HepG2 (cell line): ENCODE results near the gene ZNF431. TPM values are rescaled to one million over a fixed set of nuclear protein-coding genes. Genes with fewer than 3 reads are reported as not detected.
A peak's percentile ranks its signal among the peaks of the same experiment; 100 is the strongest.

ENCODE experiments used
- CBFB ChIP-seq: sonication (generic); formaldehyde crosslinking; IDR thresholded peaks from 2 replicates; pipeline ENCODE4 v1.4.0; 2020; ENCODE audit warnings: missing genetic modification reagents
- CREB1 ChIP-seq, 2 experiments: fragments of 450-650 bp in 1 of 2; IDR thresholded peaks; 2 replicates each; pipeline ENCODE4 v1.6.1; 2016 to 2017; ENCODE audit warnings: control low read depth in 1 of 2, mild to moderate bottlenecking in 1 of 2, missing compliant biosample characterization in 1 of 2, missing genetic modification characterization in 1 of 2
- HOXA3 ChIP-seq: sonication (generic); formaldehyde crosslinking; IDR thresholded peaks from 2 replicates; pipeline ENCODE4 v1.5.0; 2020; ENCODE audit warnings: missing genetic modification reagents
- JUND ChIP-seq: sonication (generic); formaldehyde crosslinking; IDR thresholded peaks from 2 replicates; pipeline ENCODE4 v1.8.0; 2022; ENCODE audit warnings: mild to moderate bottlenecking, missing genetic modification reagents
- KAT2B ChIP-seq: fragments of 150-350 bp; IDR thresholded peaks from 2 replicates; pipeline ENCODE4 v1.6.1; 2014; ENCODE audit warnings: low read depth, low read length, borderline replicate concordance
- MYC ChIP-seq: sonication (generic); formaldehyde crosslinking; IDR thresholded peaks from 2 replicates; pipeline ENCODE4 v1.9.0; 2021; ENCODE audit warnings: missing genetic modification reagents, borderline replicate concordance
- RERE ChIP-seq: IDR thresholded peaks from 2 replicates; pipeline ENCODE4 v1.6.1; 2016; ENCODE audit warnings: low read depth, missing genetic modification reagents, missing compliant biosample characterization
- RFX5 ChIP-seq: IDR thresholded peaks from 2 replicates; pipeline ENCODE4 v1.6.1; 2011; ENCODE audit warnings: low read depth, low read length, improper control_type of control experiment
- TARDBP ChIP-seq: sonication (generic); formaldehyde crosslinking; IDR thresholded peaks from 2 replicates; pipeline ENCODE4 v1.8.0; 2022; ENCODE audit warnings: mild to moderate bottlenecking, missing genetic modification reagents
- TCF7 ChIP-seq: sonication (generic); IDR thresholded peaks from 2 replicates; pipeline ENCODE4 v1.6.1; 2016; ENCODE audit warnings: antibody characterized with exemption, low read depth
- TFDP2 ChIP-seq: sonication (generic); formaldehyde crosslinking; IDR thresholded peaks from 2 replicates; pipeline ENCODE4 v1.4.0; 2020; ENCODE audit warnings: missing genetic modification reagents
- ZBTB4 ChIP-seq: sonication (generic); formaldehyde crosslinking; IDR thresholded peaks from 2 replicates; pipeline ENCODE4 v1.4.0; 2020; ENCODE audit warnings: missing genetic modification reagents, mild to moderate bottlenecking, borderline replicate concordance
- ZNF142 ChIP-seq: sonication (generic); formaldehyde crosslinking; IDR thresholded peaks from 2 replicates; pipeline ENCODE4 v1.4.0; 2020; ENCODE audit warnings: missing genetic modification reagents
- ZNF343 ChIP-seq: sonication (generic); formaldehyde crosslinking; IDR thresholded peaks from 2 replicates; pipeline ENCODE4 v1.4.0; 2020; ENCODE audit warnings: mild to moderate bottlenecking, missing genetic modification reagents
- polyA plus RNA-seq, 8 experiments: library from polyadenylated mRNA; depleted of rRNA in 3 of 8; stranded (reverse) in 7 of 8; unstranded in 1 of 8; fragments of >200 nt; fragmentation: Illumina TruSeq in 4 of 8; extraction: Trizol in 4 of 8; gene quantifications; 2 replicates each; pipeline versions ENCODE4 v1.2.1 to v1.2.3, GENCODE V29; 2011 to 2016; ENCODE audit warnings: low read depth in 4 of 8, missing spikeins in 1 of 8, mixed read lengths in 1 of 8; ENCODE audit not compliant: insufficient read depth in 1 of 8
- total RNA-seq, 5 experiments: library from RNA; depleted of rRNA; stranded (reverse); fragments of >200 nt; fragmentation: Illumina TruSeq; extraction: Trizol; gene quantifications; 2 replicates each; pipeline ENCODE4 v1.2.3, GENCODE V29; 2016; ENCODE audit warnings: low read depth in 1 of 5

Gene ZNF431
- total and polyA plus RNA-seq, 2 of the 13 experiments (the other 11 are each of a cell fraction or from before 2014, with no cell fraction given): 4.4 to 11.8 TPM

- no peak for TF ChIP-seq ZBTB4 (CRISPR knock-in tag)
- peak; percentile 97 for TF ChIP-seq RERE (CRISPR knock-in tag)
- TF ChIP-seq MYC (CRISPR knock-in tag): no peak
- TF ChIP-seq JUND (CRISPR knock-in tag): no peak
- no peak for TF ChIP-seq RFX5
- no peak for TF ChIP-seq KAT2B
- TF ChIP-seq TFDP2 (CRISPR knock-in tag): no peak
- TF ChIP-seq ZNF343 (CRISPR knock-in tag): no peak
- peak; percentile 97 for TF ChIP-seq CBFB (CRISPR knock-in tag)
- no peak for TF ChIP-seq TARDBP
- peak; percentile 82 for TF ChIP-seq TCF7
- TF ChIP-seq ZNF142: no peak
- no peak for TF ChIP-seq HOXA3 (CRISPR knock-in tag)
- TF ChIP-seq CREB1 (IDR thresholded peaks at IDR 0.05): no peak
- no peak for TF ChIP-seq CREB1 (CRISPR knock-in tag; IDR thresholded peaks at IDR 0.05)
Measured at GRCh38 chr19:21210037-21210621, 68.3 kb downstream of the ZNF431 start (continued).
